WI38 (cell line): ENCODE results near the gene DAP.

Source experiments
- H3K4me3 ChIP-seq: 2 replicates; pipeline ENCODE4 v1.5.1; 2011; ENCODE audit warnings: low read depth, mild to moderate bottlenecking, control low read depth, low read length
- CTCF ChIP-seq: IDR thresholded peaks from 2 replicates; pipeline ENCODE4 v1.5.1; 2012; ENCODE audit warnings: low read depth, mild to moderate bottlenecking, control low read depth, low read length

The DAP gene

GRCh38 chr5:10715605-10716290 lies 45.3 kb downstream of the DAP start:
- no peak for TF ChIP-seq CTCF
- H3K4me3 ChIP-seq: no peak overlapping the region

- no peak for TF ChIP-seq CTCF
- no peak overlapping the region for H3K4me3 ChIP-seq
These were observed 48.3 kb downstream of the DAP start for GRCh38 chr5:10712574-10713366.

GRCh38 chr5:10711562-10711961 lies 49.5 kb downstream of the DAP start:
- no peak for TF ChIP-seq CTCF
- H3K4me3 ChIP-seq: no peak overlapping the region

GRCh38 chr5:10710513-10711128 lies 50.4 kb downstream of the DAP start:
- no peak for TF ChIP-seq CTCF
- H3K4me3 ChIP-seq: no peak overlapping the region

- no peak overlapping the region for H3K4me3 ChIP-seq
- TF ChIP-seq CTCF: no peak
These were observed 51.1 kb downstream of the DAP start for GRCh38 chr5:10709933-10710332.

- H3K4me3 ChIP-seq: no peak overlapping the region
- no peak for TF ChIP-seq CTCF
These were observed 51.6 kb downstream of the DAP start for GRCh38 chr5:10709409-10709808.
